LNCaP clone FGC (cell line): Measurements from ENCODE around the gene CRYGN.
A peak's percentile ranks its signal among the peaks of the same experiment; 100 is the strongest.

Experiments
- DNase-seq: peaks from one replicate; pipeline ENCODE4 v3.0.0-alpha.2; 2011; ENCODE audit warnings: low read depth
- H3K4me3 ChIP-seq: 2 replicates; pipeline ENCODE4 v1.5.1; 2011; ENCODE audit warnings: mild to moderate bottlenecking, low read depth, low read length, control low read depth
- TF ChIP-seq, protein P1 (sequence below): IDR thresholded peaks from 2 replicates; pipeline ENCODE4 v1.5.1; 2012; ENCODE audit warnings: mild to moderate bottlenecking; ENCODE audit not compliant: control insufficient read depth, insufficient read depth; ENCODE audit errors: extremely low read depth

The CRYGN gene

DNA sequence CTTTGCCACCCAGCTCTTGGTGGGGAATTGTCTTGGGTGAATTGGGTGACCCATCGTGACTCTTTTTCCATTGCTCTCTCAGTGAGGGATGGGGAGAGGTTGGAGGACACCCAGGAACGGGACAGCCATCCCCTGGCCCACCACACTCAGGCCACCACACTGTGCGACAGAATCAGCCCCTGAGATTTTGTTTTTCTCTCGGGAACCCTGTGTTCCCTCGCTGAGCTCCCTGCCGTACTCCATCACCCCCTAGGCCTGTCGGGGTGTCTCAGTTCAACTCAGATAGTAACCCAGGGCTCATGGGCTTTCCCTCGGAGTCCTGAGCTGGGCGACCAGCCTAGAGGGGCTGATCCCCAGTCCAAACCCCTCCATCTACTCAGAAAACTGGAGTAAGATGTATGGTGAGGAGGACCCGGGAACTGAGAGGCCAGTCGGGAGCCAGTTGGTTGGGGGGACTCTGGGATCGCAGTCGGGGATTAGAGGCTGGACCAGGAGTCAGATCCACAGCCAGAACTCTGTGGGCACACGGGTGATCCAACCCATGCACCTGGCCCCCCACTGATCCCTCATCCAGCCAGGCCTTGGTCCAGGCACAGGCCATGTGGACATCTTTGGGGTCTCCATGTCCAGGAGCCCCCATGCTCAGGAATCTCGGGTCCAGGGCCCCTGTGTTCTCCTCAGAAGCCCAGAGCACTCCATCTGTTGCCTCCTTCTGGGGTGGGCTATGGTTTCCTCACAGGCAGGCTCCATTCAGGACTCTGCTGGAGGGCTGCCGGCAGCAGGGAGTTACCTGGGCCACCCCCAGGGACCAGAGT, 9.3 kb downstream of the CRYGN start:
- TF ChIP-seq, protein P1, sequence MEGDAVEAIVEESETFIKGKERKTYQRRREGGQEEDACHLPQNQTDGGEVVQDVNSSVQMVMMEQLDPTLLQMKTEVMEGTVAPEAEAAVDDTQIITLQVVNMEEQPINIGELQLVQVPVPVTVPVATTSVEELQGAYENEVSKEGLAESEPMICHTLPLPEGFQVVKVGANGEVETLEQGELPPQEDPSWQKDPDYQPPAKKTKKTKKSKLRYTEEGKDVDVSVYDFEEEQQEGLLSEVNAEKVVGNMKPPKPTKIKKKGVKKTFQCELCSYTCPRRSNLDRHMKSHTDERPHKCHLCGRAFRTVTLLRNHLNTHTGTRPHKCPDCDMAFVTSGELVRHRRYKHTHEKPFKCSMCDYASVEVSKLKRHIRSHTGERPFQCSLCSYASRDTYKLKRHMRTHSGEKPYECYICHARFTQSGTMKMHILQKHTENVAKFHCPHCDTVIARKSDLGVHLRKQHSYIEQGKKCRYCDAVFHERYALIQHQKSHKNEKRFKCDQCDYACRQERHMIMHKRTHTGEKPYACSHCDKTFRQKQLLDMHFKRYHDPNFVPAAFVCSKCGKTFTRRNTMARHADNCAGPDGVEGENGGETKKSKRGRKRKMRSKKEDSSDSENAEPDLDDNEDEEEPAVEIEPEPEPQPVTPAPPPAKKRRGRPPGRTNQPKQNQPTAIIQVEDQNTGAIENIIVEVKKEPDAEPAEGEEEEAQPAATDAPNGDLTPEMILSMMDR, result no peak
- no peak overlapping the region for H3K4me3 ChIP-seq
- no peak for DNase-seq

DNA sequence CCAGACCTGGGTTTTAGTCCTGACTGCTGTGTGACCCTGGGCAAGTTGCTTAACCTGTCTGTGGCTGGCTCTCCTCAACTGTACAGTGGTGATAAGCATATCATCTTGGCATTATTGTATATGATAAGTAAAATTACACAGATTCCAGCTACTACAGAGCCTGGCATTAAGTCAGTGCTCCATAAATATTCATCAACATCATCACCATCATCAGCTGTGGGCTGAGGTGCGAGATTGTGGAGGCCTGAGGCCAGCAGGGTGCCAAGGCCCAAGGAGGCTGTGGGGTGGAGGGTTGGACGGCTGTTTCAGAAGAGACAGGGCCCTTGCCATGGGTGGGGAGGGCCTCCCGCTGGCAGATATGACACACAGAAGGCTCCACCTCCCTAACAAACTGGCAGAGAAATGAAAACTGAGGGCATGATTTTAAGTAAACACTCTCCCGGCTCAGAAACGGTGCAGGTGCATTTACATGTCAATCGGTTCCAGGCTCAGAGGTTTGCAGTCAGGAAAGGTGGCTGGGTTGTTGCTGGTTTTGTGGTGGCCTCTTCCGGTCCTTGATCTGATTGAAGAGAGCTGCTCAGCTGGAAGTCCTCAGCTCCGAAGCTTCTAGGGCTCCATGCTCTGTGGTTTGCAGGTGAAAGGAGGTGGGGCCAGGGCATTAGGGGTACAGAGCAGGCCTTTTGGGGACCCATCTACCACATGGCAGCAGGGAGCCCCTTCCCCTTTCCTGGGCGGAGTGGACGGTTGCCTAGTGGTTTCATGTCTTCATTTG, 10.2 kb downstream of the CRYGN start:
- TF ChIP-seq, protein P1, result no peak
- peak; percentile 13 for DNase-seq
- no peak overlapping the region for H3K4me3 ChIP-seq

DNA sequence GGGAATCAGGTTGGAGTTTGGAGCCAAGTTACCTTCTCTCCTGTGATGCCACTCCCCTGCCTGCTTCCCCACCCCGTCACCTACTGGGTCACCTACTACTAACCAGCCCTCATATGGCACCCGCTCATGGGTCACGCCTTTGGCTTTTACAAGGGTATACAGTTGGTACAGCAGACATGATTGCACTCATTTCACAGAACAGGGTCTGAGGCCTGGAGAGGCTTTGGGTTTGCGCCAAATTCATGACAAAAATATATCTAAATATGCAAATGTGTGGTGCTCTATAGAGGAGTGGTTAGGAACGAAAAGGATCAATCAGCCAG, 10.7 kb downstream of the CRYGN start:
- H3K4me3 ChIP-seq, result no peak overlapping the region
- TF ChIP-seq, protein P1, result no peak
- DNase-seq, result no peak

DNA sequence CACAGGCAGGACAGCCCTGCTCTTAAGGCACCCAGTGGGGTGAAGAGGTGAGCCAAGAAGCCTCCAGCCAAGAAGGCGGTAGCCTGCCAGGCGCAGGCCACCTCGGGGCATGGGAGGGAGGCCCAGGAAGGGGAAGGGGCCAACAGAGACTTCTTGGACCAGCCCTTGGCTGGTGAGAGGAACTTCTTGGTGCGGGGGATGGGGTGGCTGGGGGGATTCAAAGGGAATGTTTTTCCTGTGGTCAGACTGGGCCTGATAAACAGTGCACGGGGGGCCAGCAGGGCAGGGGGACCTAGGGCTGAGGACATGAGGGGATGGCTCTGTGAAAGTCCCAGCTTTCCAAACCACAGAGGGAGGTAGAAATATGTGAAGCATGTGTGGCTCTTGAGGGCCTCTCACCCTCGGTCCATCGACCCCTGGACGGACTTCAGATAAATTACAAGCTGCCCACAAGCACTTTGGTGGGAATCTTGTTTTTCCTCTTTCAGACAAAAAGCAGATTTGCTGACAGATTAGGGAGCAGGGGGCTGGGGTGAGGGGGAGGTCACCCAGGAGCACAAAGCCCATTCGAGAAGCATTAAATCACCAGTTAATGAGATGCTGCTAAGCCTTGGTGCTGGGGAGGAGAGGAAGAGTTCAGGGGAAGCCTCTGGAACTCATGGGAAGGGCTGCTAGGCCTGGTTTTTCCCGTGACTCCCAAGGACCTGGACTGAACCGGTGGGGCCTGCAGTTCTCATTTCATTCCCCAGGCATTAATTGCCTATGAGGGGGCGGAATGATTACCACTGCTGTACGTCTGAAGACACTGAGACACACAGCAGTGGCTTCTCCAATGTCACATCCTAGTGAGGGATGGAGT, 11.3 kb downstream of the CRYGN start:
- DNase-seq, result no peak
- TF ChIP-seq, protein P1, result no peak
- no peak overlapping the region for H3K4me3 ChIP-seq

DNA sequence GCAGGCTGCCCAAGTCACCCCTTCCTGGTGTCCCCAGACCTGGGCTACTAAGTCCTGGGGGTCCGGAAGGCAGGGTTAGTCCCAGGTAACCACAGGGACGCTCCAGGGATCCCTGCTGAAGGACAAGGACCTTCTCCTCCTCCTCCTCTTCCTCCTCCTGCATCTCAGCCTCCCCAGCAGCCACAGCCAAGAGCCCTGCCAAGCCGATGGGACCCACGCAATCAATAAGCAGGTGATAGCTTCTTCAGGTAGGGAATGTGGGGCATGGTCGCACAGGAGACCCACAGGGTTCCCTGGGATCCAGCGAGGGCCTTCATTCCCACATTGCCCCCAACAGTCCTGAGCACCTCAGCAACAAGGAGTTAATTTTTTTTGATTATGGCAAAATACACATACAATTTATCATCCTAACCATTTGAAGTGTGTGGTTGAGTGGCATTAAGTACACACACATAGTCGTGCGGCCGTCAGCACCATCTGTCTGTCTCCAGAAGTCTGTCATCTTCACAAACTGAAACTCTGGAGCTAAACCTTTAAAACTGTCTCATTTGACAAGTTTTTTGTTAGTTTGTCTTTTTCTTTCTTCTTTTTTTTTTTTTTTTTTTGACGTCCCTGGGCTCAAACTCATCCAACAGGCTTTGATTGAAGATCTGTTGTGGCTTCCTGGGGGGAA, 12.1 kb downstream of the CRYGN start:
- no peak overlapping the region for H3K4me3 ChIP-seq
- no peak for DNase-seq
- TF ChIP-seq, protein P1, result no peak
